LNCaP clone FGC (cell line): ENCODE measurements around the gene COL15A1.
A peak's percentile ranks its signal among the peaks of the same experiment; 100 is the strongest.
"Not testable (repeated sequence)": the region's sequence is repeated elsewhere in the genome, so short reads cannot be mapped to it uniquely, and the experiment has no call there.

Experiments
- DNase-seq: peaks from one replicate; pipeline ENCODE4 v3.0.0-alpha.2; 2011; ENCODE audit warnings: low read depth
- H3K4me3 ChIP-seq: 2 replicates; pipeline ENCODE4 v1.5.1; 2011; ENCODE audit warnings: mild to moderate bottlenecking, low read depth, low read length, control low read depth
- TF ChIP-seq, protein P1 (sequence below): IDR thresholded peaks from 2 replicates; pipeline ENCODE4 v1.5.1; 2012; ENCODE audit warnings: mild to moderate bottlenecking; ENCODE audit not compliant: control insufficient read depth, insufficient read depth; ENCODE audit errors: extremely low read depth

Gene COL15A1

DNA sequence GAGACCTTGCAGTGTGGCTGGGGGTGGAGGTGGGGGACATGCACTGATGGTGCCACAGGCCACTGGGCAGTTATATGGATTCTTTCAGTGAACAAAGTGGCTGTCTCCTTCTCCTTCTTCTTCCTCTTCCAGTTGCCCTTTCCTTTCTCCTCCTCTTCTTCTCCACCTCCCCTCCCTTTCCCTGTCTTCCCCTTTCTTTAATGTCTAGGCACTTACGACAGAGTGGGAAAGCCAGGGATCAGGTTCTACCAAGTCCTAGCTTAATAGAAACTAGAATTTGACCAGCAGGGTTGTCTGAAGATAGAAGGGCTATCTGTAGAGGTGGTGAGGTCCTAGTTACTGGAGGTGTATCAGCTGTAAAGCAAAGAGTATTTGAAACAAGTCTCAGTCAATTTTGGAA lies 62.8 kb downstream of the COL15A1 start:
- TF ChIP-seq, protein P1, sequence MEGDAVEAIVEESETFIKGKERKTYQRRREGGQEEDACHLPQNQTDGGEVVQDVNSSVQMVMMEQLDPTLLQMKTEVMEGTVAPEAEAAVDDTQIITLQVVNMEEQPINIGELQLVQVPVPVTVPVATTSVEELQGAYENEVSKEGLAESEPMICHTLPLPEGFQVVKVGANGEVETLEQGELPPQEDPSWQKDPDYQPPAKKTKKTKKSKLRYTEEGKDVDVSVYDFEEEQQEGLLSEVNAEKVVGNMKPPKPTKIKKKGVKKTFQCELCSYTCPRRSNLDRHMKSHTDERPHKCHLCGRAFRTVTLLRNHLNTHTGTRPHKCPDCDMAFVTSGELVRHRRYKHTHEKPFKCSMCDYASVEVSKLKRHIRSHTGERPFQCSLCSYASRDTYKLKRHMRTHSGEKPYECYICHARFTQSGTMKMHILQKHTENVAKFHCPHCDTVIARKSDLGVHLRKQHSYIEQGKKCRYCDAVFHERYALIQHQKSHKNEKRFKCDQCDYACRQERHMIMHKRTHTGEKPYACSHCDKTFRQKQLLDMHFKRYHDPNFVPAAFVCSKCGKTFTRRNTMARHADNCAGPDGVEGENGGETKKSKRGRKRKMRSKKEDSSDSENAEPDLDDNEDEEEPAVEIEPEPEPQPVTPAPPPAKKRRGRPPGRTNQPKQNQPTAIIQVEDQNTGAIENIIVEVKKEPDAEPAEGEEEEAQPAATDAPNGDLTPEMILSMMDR = no peak
- DNase-seq = no peak
- no peak overlapping the region for H3K4me3 ChIP-seq

DNA sequence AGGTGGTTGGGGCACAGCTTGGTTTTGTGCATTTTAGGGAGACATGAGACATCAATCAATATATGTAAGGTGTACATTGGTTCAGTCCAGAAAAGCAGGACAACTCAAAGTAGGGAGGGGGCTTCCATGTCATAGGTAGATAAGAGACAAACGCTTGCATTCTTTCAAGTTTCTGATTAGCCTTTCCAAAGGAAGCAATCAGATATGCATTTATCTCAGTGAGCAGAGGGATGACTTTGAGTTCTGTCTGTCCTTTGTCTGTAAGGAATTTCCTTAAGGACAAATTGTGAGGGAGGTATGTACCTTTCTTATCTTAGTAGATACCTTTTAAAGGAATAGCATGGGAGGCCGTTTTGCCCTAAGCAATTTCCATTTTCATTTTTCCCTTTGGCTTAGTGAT lies 63.3 kb downstream of the COL15A1 start:
- no peak overlapping the region for H3K4me3 ChIP-seq
- no peak for DNase-seq
- TF ChIP-seq, protein P1 = no peak

DNA sequence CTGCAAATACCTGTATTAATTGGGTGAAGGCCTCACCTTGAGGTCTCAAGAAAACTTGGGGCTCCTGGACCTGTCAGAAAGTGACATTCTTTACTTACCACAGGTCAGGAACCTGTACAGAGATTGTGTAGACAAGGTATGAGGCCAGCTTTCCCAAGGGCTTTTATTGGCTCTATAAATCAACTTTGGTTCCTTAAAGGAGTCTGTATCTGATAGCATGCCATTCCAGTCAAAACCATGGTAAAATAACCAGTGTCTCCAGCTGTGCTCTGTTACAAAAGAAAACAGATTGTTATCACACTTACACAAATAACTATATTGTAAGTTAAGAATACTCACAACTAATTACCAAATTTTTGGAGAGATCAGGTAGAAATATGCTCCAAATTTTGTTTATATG lies 64.5 kb downstream of the COL15A1 start:
- TF ChIP-seq, protein P1 = no peak
- H3K4me3 ChIP-seq = no peak overlapping the region
- peak; percentile 63 for DNase-seq

DNA sequence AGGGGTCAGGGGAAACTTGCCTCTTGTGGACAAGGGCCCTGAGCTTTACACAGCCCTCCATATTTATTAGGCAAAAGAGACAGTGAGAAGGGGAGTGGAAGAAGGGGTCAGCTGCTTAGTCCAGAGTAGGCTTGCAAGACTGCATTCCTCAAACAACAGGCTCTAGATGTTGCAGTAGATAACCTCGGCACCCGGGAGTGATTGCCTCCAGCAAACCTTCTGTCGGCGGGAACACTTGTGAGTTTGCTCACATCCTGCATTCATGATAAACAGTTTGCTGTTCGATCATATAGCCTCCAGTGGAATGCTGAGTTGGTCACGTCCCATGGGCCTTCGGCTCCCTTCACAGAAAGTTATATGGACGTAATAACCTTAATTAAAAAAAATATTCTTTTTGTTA lies 66.7 kb downstream of the COL15A1 start:
- H3K4me3 ChIP-seq, DNase-seq: not testable (repeated sequence)

DNA sequence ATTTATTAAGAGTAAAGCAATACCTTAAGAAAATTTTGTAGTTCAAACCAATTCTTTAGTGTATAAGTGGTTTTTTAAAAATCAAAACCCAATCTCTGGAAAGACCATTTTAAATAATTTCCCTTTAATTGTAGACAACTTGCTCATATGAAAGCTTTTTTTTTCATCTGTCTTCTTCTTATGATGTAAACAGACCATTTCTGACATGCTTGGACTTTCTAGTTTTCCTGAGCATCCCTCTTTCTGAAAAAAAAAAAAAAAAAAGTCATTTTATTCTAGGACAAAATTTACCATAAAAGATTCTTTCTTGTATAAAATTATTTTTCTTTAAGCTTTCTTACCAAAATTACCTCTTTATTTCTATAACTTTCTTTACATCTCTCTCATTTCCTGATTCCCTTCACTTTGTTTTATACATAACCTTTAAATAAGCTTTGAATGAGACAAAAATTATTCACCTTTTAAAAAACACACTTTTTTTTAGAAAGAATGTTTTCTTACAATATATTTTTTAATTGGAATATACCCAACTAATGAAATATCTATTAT lies 67.5 kb downstream of the COL15A1 start:
- TF ChIP-seq, protein P1 = no peak
- H3K4me3 ChIP-seq = no peak overlapping the region
- DNase-seq = no peak

DNA sequence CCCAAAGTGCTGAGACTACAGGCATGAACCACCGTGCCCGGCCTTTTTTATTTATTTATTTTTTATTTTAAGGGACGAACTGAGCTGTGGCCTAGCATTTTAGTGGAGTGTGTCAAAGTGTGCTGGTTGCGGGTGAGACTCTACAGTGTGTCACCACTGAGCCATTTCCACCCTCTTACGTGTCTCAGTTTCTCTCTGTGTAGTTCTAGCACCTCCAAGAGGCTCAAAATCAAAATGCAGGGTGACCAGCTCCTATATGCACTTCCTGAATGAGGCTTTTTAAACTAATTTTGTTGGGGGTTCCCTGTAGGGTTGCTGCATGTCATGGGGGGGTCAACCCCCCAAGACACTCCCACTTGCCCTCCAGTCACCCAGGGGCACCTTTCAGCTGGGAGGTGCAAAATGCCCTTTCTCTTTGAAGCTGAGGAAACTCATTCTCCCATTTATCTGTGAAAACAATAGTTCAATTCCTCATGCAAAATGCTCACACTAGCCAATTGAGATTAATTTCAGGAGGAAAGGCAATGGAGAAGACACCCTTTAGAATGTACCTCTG lies 69.3 kb downstream of the COL15A1 start:
- DNase-seq = no peak
- TF ChIP-seq, protein P1 = no peak
- H3K4me3 ChIP-seq = no peak overlapping the region

DNA sequence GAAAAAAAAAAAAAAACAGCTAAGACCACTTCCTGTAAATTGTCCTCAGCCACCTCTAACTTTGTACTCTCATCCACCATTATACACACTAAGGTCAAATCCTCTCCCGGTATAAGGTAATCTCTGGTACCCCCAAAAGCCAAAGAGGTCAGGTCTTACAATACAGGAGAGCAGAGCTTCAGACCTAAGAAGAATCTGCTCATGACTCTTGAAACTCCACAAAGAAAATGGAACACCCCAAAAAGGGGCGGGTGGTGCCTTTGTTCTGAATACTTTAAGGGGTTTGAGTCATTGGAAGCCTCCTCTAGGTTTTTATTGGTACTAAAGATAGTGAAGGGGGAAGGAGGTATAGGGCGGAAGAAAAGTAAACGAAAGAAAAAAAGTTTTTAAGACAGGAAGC lies 69.8 kb downstream of the COL15A1 start:
- DNase-seq = no peak
- TF ChIP-seq, protein P1 = no peak
- H3K4me3 ChIP-seq = no peak overlapping the region
